ENCODE data around the gene PRIMA1. TPM values are rescaled to one million over a fixed set of nuclear protein-coding genes. Genes with fewer than 3 reads are reported as not detected.

PRIMA1 gene
- total and polyA plus RNA-seq, 2 donors (not counting 1 experiment from before 2014, with no cell fraction given), result not detected

DNA sequence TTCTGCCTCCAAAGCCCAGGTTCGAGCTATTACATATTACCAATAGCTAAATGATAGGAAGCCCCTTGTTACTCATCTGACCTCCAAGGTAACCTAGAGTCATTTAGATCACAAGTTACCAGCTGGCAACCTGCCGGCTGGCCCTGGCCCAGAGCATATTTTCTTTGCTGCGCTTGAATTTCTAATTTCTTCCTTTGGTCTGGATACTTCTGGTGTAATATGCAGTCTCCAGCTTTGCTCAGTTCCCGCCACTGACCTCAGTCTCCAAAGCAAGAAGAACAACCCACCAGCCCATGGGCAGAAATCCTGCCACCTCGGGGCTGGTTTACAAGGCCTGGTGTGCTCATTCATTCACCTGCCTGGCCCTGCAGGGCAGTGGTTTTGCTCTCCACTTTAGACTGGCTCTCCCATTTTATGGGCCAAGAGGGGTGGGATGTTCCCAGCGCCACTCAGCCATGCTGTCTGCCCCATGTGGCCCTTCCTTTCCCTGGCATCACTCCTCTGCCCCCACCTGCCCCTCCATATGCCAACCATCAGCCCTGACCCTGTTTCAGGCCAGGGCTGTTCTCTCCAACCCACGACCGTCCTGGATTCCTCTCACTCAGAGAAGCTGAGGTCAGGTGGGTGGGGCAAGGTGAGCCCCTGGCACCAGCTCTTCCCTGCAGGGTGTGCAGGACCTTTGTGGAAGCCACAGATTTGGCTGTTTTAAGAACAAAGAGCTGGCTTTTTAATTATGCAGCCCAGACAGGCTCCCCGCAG, 76.0 kb downstream of the PRIMA1 start:
- Histone ChIP-seq H3K27ac (ENCODE audit: insufficient read depth, low read length) (no peak overlapping the region), H3K36me3 (ENCODE audit: control insufficient read depth, insufficient read depth, low read length) (no peaks in the 10 kb centered on the region), H3K4me3 (replicated peaks in 1 of 4; ENCODE audit: control extremely low read depth in 1 of 4, insufficient read depth in 1 of 4, low read depth in 3 of 4, low read length in 4 of 4) (no peak overlapping the region), H3K4me2 (ENCODE audit: extremely low read depth, insufficient read depth, low read length) (no peak overlapping the region), H3K27me3 (ENCODE audit: control insufficient read depth, insufficient read depth, low read length) (no peaks in the 10 kb centered on the region), H3K4me1 (ENCODE audit: control insufficient read depth, extremely low read depth, insufficient read depth, low read length) (no peaks in the 10 kb centered on the region), H2AFZ (ENCODE audit: low read length) (no peak overlapping the region), H3K9ac (ENCODE audit: insufficient read depth, low read length) (no peak overlapping the region), H3K79me2 (ENCODE audit: control insufficient read depth, insufficient read depth, low read length) (no peaks in the 10 kb centered on the region), H3K9me3 (ENCODE audit: control insufficient read depth, insufficient read depth, low read depth, low read length) (no peaks in the 10 kb centered on the region), H4K20me1 (ENCODE audit: control insufficient read depth, extremely low read depth, insufficient read depth, low read length) (no peaks in the 10 kb centered on the region)
- DNase-seq (ENCODE audit: low read depth in 2 of 2), result no peak
- TF ChIP-seq EZH2 (IDR thresholded peaks at IDR 0.05; ENCODE audit: low read length, missing control alignments), result no peak
- TF ChIP-seq, protein P1, sequence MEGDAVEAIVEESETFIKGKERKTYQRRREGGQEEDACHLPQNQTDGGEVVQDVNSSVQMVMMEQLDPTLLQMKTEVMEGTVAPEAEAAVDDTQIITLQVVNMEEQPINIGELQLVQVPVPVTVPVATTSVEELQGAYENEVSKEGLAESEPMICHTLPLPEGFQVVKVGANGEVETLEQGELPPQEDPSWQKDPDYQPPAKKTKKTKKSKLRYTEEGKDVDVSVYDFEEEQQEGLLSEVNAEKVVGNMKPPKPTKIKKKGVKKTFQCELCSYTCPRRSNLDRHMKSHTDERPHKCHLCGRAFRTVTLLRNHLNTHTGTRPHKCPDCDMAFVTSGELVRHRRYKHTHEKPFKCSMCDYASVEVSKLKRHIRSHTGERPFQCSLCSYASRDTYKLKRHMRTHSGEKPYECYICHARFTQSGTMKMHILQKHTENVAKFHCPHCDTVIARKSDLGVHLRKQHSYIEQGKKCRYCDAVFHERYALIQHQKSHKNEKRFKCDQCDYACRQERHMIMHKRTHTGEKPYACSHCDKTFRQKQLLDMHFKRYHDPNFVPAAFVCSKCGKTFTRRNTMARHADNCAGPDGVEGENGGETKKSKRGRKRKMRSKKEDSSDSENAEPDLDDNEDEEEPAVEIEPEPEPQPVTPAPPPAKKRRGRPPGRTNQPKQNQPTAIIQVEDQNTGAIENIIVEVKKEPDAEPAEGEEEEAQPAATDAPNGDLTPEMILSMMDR (conservative IDR thresholded peaks at IDR 0.05 in 1 of 2, IDR thresholded peaks at IDR 0.05 in 1 of 2; ENCODE audit: low read depth in 1 of 2, low read length in 2 of 2), result no peak

DNA sequence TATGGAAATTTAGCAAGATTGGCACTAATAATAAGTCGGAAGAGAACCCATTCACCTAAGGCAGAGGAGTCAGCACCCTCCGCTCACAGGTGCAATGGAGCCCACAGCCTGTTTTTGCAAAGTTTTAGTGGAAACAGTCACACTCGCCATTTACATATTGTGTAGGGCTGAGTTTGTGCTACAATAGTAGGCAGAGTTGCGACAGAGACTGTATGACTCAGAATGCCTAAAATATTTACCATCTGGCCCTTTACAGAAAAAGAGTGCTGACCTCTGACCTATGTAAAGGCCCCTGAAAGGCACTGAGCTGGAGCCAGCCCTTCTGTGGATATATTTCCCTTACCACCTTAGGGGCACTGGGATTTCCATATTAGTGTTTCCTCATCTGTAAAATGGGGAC, 79.0 kb downstream of the PRIMA1 start:
- no peaks in the 10 kb centered on the region for H3K4me1 ChIP-seq (ENCODE audit: control insufficient read depth, extremely low read depth, insufficient read depth, low read length)
- no peak overlapping the region for H3K27ac ChIP-seq (ENCODE audit: insufficient read depth, low read length)
- DNase-seq (ENCODE audit: low read depth in 2 of 2), result no peak
- H3K9ac ChIP-seq (ENCODE audit: insufficient read depth, low read length), result no peak overlapping the region
- no peaks in the 10 kb centered on the region for H4K20me1 ChIP-seq (ENCODE audit: control insufficient read depth, extremely low read depth, insufficient read depth, low read length)
- no peaks in the 10 kb centered on the region for H3K36me3 ChIP-seq (ENCODE audit: control insufficient read depth, insufficient read depth, low read length)
- no peaks in the 10 kb centered on the region for H3K9me3 ChIP-seq (ENCODE audit: control insufficient read depth, insufficient read depth, low read depth, low read length)
- TF ChIP-seq EZH2 (IDR thresholded peaks at IDR 0.05; ENCODE audit: low read length, missing control alignments), result no peak
- TF ChIP-seq, protein P1 (conservative IDR thresholded peaks at IDR 0.05 in 1 of 2, IDR thresholded peaks at IDR 0.05 in 1 of 2; ENCODE audit: low read depth in 1 of 2, low read length in 2 of 2), result no peak
- no peak overlapping the region for H3K4me3 ChIP-seq (replicated peaks in 1 of 4; ENCODE audit: control extremely low read depth in 1 of 4, insufficient read depth in 1 of 4, low read depth in 3 of 4, low read length in 4 of 4)
- H3K4me2 ChIP-seq (ENCODE audit: extremely low read depth, insufficient read depth, low read length), result no peak overlapping the region
- no peaks in the 10 kb centered on the region for H3K79me2 ChIP-seq (ENCODE audit: control insufficient read depth, insufficient read depth, low read length)
- no peaks in the 10 kb centered on the region for H3K27me3 ChIP-seq (ENCODE audit: control insufficient read depth, insufficient read depth, low read length)
- no peak overlapping the region for H2AFZ ChIP-seq (ENCODE audit: low read length)

DNA sequence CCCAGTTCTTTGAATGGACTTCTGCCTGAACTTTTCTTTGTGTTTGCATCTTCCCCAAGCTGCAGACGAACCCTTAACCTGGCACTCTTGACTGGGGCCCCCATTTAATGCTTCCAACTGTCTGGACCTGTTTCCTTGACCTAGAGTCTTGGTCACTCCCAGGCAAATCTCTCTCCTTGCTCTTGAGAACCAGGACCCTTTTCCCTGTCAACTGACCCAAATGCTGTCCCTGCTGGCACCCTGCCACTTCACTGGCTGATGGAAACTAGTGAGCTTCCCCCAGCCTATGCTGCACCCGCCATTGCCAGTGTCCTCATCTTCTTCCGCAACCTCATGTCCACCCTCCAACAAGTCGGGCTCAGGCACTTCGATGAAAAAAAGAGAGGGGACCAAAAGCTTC, 79.5 kb downstream of the PRIMA1 start:
- Histone ChIP-seq H3K79me2 (ENCODE audit: control insufficient read depth, insufficient read depth, low read length) (no peaks in the 10 kb centered on the region), H3K4me3 (replicated peaks in 1 of 4; ENCODE audit: control extremely low read depth in 1 of 4, insufficient read depth in 1 of 4, low read depth in 3 of 4, low read length in 4 of 4) (no peak overlapping the region), H3K9ac (ENCODE audit: insufficient read depth, low read length) (no peak overlapping the region), H3K27ac (ENCODE audit: insufficient read depth, low read length) (no peak overlapping the region), H2AFZ (ENCODE audit: low read length) (no peak overlapping the region), H4K20me1 (ENCODE audit: control insufficient read depth, extremely low read depth, insufficient read depth, low read length) (no peaks in the 10 kb centered on the region), H3K9me3 (ENCODE audit: control insufficient read depth, insufficient read depth, low read depth, low read length) (no peaks in the 10 kb centered on the region), H3K4me2 (ENCODE audit: extremely low read depth, insufficient read depth, low read length) (no peak overlapping the region), H3K27me3 (ENCODE audit: control insufficient read depth, insufficient read depth, low read length) (no peaks in the 10 kb centered on the region), H3K4me1 (ENCODE audit: control insufficient read depth, extremely low read depth, insufficient read depth, low read length) (no peaks in the 10 kb centered on the region), H3K36me3 (ENCODE audit: control insufficient read depth, insufficient read depth, low read length) (no peaks in the 10 kb centered on the region)
- DNase-seq (ENCODE audit: low read depth in 2 of 2), result no peak
- TF ChIP-seq, protein P1 (conservative IDR thresholded peaks at IDR 0.05 in 1 of 2, IDR thresholded peaks at IDR 0.05 in 1 of 2; ENCODE audit: low read depth in 1 of 2, low read length in 2 of 2), result no peak
- no peak for TF ChIP-seq EZH2 (IDR thresholded peaks at IDR 0.05; ENCODE audit: low read length, missing control alignments)

All from fibroblast of lung (primary cell).